GM19240 (cell line): ENCODE measurements around the gene TRIM4.

Experiments used
- DNase-seq: peaks from one replicate; pipeline ENCODE4 v3.0.0; 2011; ENCODE audit warnings: low spot score; ENCODE audit not compliant: insufficient read length

TRIM4 gene

DNA sequence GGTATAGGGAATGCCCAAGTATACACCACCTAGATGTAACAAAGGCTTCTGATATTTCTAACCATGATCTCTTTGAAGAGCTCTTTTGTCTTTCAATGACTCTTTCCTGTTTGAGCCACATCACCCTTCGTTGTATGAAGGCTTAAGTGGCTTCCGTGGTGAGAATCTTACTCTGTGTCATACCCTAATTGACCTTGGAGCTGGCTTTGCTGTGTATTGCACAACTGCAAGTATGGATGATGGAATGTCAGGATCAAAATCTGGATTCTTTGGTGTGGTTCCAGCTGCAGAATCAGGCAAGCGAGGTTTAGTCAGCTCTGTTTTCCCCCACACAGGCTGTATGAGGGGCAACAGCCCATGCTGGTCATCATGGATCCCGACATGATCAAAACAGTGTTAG, 75.5 kb downstream of the TRIM4 start:
- no peak for DNase-seq

DNA sequence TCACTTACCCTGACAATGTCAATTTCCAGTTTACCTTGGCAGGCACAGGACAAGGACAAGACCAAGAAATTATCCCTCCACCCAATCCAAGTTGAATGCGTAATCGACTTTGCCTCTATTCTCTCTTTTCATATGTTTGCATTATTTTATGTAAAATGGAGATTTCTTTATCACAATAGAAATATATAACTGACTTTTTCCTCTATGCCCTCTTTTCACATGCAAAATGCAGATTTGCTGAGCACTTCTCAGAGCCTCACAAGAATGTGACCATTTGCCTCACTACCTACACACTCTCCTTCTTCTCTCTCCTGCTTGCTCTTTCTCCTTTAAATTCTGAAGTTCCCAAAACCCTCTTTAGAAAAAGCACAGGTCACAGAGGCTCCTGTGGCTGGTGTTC, 76.4 kb downstream of the TRIM4 start:
- DNase-seq, result no peak
